ENCODE measurements around the gene TTC4. TPM values are rescaled to one million over a fixed set of nuclear protein-coding genes. Genes with fewer than 3 reads are reported as not detected.

TTC4 gene, protein sequence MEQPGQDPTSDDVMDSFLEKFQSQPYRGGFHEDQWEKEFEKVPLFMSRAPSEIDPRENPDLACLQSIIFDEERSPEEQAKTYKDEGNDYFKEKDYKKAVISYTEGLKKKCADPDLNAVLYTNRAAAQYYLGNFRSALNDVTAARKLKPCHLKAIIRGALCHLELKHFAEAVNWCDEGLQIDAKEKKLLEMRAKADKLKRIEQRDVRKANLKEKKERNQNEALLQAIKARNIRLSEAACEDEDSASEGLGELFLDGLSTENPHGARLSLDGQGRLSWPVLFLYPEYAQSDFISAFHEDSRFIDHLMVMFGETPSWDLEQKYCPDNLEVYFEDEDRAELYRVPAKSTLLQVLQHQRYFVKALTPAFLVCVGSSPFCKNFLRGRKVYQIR
- 15.2 and 23.4 TPM in 2 replicates for total RNA-seq

DNA sequence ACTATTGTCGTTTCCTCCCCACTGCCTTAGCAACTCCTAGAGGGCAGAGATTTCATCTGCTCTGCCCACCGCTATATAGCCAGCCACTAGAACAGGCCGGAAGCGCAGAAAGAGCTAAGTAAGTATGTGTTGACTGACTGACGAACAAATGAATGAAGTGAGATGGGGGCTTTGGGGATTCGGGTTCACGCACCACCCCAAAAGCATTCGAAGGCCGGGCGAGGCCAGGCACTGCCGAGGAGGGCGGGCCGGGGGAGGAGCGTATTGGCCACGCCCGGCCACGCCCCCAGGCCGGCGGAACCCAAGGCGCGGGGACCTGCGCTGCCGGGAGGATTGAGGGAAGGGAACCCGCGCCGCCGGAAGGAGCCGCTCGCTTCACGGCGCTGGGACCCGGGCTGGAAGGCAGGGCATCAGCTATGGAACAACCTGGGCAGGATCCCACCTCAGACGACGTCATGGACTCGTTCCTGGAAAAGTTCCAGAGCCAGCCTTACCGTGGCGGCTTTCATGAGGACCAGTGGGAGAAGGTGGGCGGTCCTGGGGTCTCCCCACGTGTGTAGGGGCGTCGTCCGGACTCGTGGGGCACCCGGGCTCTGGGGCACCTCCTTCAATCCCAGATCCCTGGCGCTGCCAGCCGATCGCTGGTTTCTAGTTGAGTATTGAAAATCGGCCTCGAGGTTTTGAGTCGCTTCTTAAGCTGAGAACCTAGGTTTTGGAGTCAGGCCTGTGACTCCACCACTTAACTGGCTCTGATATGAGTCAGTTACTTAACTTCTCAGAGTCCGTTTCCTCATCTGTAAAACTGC lies at the start of gene TTC4:
Gene TTC4, plus strand, starts transcription at position 369 of the 806 bp plus-strand sequence. Its CDS starts 48 bp downstream, at position 417.

DNA sequence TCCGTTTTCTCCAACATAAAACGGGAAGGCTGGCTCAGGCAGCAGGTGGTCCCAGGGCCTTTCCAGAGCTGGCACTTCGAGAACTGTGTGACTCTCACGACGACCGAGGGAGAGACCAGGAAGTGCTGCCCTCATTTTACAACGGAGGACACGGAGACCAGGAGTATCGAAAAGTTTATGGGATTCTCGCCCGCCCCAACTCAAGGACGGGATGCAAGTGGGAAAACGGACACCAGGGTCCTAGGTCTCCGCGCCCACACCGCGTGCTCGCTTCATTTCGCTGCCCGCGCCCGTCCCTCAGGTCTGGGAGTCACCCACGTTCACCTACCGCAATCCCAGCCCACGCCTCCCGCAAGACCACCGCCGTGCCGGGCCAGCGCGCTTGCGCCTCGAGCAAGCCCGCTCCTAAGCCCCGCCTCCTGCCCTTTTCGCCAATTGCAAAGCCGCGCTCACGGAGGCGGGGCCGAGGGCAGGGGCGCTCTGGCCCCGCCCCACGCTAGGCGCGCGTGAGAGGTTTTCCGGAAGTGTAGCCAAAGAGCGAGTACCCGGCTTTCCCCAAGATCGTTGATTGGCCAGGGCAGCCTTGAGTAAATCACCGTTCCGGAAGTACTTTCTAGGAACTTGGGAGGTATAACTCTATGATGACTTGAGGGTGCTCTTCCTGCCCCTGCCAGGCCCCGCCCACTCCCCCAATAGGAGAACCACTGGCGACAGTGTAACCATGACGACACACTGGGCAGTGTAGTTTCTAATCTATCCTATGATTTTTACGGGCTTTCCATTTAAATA lies 48.7 kb downstream of the TTC4 start, which contains the start of gene PARS2:
Gene PARS2, minus strand, starts transcription at position 391 of the 789 bp plus-strand sequence. CDS start 5,362 bp downstream, outside the sequence.

Other genes with a start within 250 kb of the TTC4 start
- 0.40 and 1.3 TPM in 2 replicates for gene ACOT11, start 167.6 kb upstream of the TTC4 start, total RNA-seq
- gene FAM151A, start 92.3 kb upstream of the TTC4 start, total RNA-seq, result not detected in 2 replicates
- 0.16 TPM in 1 of 2 replicates, not detected in the other for gene MROH7, start 74.1 kb upstream of the TTC4 start, total RNA-seq
- gene PARS2, start 48.7 kb downstream of the TTC4 start, total RNA-seq, result 4.8 and 6.7 TPM in 2 replicates
- gene TTC22, start 85.5 kb downstream of the TTC4 start, total RNA-seq, result 0.26 TPM in 1 of 2 replicates, not detected in the other
- 18.6 and 228 TPM in 2 replicates for gene DHCR24, start 171.3 kb downstream of the TTC4 start, total RNA-seq